Measurements from ENCODE around the gene VPS26B. TPM values are rescaled to one million over a fixed set of nuclear protein-coding genes. Genes with fewer than 3 reads are reported as not detected.

Gene VPS26B
- total and polyA plus RNA-seq, 2 donors (not counting 3 experiments of a cell fraction or from before 2014, with no cell fraction given): 40.2 to 53.1 TPM

DNA sequence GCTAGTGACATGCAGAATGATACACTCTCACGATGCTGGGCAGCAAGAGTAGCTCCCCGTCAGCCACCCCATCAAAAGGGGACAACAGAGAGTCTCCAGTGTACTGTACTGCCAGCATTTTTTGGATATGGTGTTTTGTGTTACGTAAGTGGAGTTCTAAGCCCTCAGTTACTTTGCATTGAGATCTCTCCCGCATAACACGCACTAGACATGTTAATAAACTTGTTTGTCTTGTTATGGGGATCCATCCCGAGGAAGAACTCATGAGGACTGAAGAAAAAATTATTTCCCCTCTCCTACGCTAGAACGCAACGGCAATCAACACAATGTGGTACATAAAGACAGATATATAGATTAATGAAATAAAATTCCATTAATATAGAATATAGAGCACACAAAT, 24.9 kb upstream of the VPS26B start:
- Histone ChIP-seq H2AFZ (ENCODE audit: low read depth, low read length) (no peak overlapping the region), H3K9ac (replicated peaks; ENCODE audit: extremely low read depth, insufficient read depth, low read length) (no peak overlapping the region), H3K4me2 (ENCODE audit: insufficient read depth, low read length) (no peak overlapping the region), H3K27me3 (ENCODE audit: control insufficient read depth in 2 of 2, insufficient read depth in 2 of 2, low read length in 2 of 2) (no peaks in the 10 kb centered on the region), H3K36me3 (ENCODE audit: control insufficient read depth in 2 of 2, extremely low read depth in 1 of 2, insufficient read depth in 2 of 2, low read length in 2 of 2) (peaks cover 0 to 8% of the 10 kb centered on the region in 2 experiments), H3K79me2 (ENCODE audit: control insufficient read depth, insufficient read depth, low read length) (no peaks in the 10 kb centered on the region), H3K9me1 (replicated peaks; ENCODE audit: control insufficient read depth, extremely low read depth, insufficient read depth, low read length) (no peaks in the 10 kb centered on the region), H3K27ac (ENCODE audit: insufficient read depth, low read depth, low read length) (no peak overlapping the region), H3K4me3 (replicated peaks in 1 of 3; ENCODE audit: insufficient read depth in 1 of 3, low read depth in 1 of 3, low read length in 3 of 3) (no peak overlapping the region), H3K9me3 (replicated peaks; ENCODE audit: control insufficient read depth, insufficient read depth, low read length) (no peaks in the 10 kb centered on the region), H4K20me1 (replicated peaks; ENCODE audit: control insufficient read depth, extremely low read depth, insufficient read depth, low read length) (no peaks in the 10 kb centered on the region), H3K4me1 (ENCODE audit: control insufficient read depth, extremely low read depth, insufficient read depth, low read length) (no peaks in the 10 kb centered on the region)
- FAIRE-seq (no peak), DNase-seq (ENCODE audit: low read depth, low spot score) (no peak)
- no peak for TF ChIP-seq MAX (IDR thresholded peaks at IDR 0.05; ENCODE audit: insufficient read depth, insufficient read length)
- no peak for TF ChIP-seq POLR2AphosphoS5 (IDR thresholded peaks at IDR 0.05; ENCODE audit: insufficient read depth, low read depth, low read length)
- TF ChIP-seq MYC (IDR thresholded peaks at IDR 0.05; ENCODE audit: low read depth, low read length): no peak
- TF ChIP-seq, protein P1, sequence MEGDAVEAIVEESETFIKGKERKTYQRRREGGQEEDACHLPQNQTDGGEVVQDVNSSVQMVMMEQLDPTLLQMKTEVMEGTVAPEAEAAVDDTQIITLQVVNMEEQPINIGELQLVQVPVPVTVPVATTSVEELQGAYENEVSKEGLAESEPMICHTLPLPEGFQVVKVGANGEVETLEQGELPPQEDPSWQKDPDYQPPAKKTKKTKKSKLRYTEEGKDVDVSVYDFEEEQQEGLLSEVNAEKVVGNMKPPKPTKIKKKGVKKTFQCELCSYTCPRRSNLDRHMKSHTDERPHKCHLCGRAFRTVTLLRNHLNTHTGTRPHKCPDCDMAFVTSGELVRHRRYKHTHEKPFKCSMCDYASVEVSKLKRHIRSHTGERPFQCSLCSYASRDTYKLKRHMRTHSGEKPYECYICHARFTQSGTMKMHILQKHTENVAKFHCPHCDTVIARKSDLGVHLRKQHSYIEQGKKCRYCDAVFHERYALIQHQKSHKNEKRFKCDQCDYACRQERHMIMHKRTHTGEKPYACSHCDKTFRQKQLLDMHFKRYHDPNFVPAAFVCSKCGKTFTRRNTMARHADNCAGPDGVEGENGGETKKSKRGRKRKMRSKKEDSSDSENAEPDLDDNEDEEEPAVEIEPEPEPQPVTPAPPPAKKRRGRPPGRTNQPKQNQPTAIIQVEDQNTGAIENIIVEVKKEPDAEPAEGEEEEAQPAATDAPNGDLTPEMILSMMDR (IDR thresholded peaks at IDR 0.05; ENCODE audit: extremely low read depth in 1 of 2, insufficient read depth in 1 of 2, low read depth in 1 of 2, low read length in 2 of 2): no peak
- BruUV-seq (replicated peaks): no TSS peak
- dilution Hi-C loops (cut with MboI; ENCODE audit: extremely low pct_ligation_motif_present, low sequenced_read_pairs): no loop called here
- CTCF ChIA-PET: interaction anchor here (0.8 to 1.4 kb wide), 3 partner anchors 9 to 12 kb away, joined by 3 to 4 read pairs (median 4); no protein-coding TSS in a partner anchor
- intact Hi-C loops (cut with micrococcal nuclease): no loop called here
- POLR2A ChIA-PET: interaction anchor here (0.5 kb wide), 1 partner anchor 12 kb away, joined by 3 read pairs; no protein-coding TSS in a partner anchor

GRCh38 chr11:134200688-134201087, 23.8 kb upstream of the VPS26B start:
- DNase-seq (ENCODE audit: low read depth, low spot score) (no peak), FAIRE-seq (no peak)
- no peak for TF ChIP-seq EZH2 (IDR thresholded peaks at IDR 0.05; ENCODE audit: borderline replicate concordance, low read depth, low read length, severe bottlenecking)
- TF ChIP-seq MAX (IDR thresholded peaks at IDR 0.05; ENCODE audit: insufficient read depth, insufficient read length): no peak
- no peak for TF ChIP-seq MYC (IDR thresholded peaks at IDR 0.05; ENCODE audit: low read depth, low read length)
- TF ChIP-seq, protein P1 (IDR thresholded peaks at IDR 0.05; ENCODE audit: extremely low read depth in 1 of 2, insufficient read depth in 1 of 2, low read depth in 1 of 2, low read length in 2 of 2): no peak
- no peak for TF ChIP-seq FOS (IDR thresholded peaks at IDR 0.05; ENCODE audit: borderline replicate concordance, insufficient read depth, low read length)
- TF ChIP-seq JUN (IDR thresholded peaks at IDR 0.05; ENCODE audit: borderline replicate concordance, insufficient read depth, insufficient read length, low read depth): no peak
- no peak for TF ChIP-seq GATA2 (IDR thresholded peaks at IDR 0.05; ENCODE audit: insufficient read depth, insufficient read length, low read depth, low read length)
- TF ChIP-seq POLR2A (IDR thresholded peaks at IDR 0.05; ENCODE audit: low read depth, low read length): no peak
- no peak for TF ChIP-seq POLR2AphosphoS5 (IDR thresholded peaks at IDR 0.05; ENCODE audit: insufficient read depth, low read depth, low read length)
- ChIA-PET CTCF (interaction anchor here (1.0 kb wide), 1 partner anchor 8 kb away, joined by 3 read pairs; no protein-coding TSS in a partner anchor), POLR2A (no interaction called here)
- dilution Hi-C loops (cut with MboI; ENCODE audit: extremely low pct_ligation_motif_present, low sequenced_read_pairs): no loop called here
- Histone ChIP-seq H3K9me1 (replicated peaks; ENCODE audit: control insufficient read depth, extremely low read depth, insufficient read depth, low read length) (no peaks in the 10 kb centered on the region), H3K27ac (ENCODE audit: insufficient read depth, low read depth, low read length) (no peak overlapping the region), H2AFZ (ENCODE audit: low read depth, low read length) (no peak overlapping the region), H3K9ac (replicated peaks; ENCODE audit: extremely low read depth, insufficient read depth, low read length) (no peak overlapping the region), H3K27me3 (ENCODE audit: control insufficient read depth in 2 of 2, insufficient read depth in 2 of 2, low read length in 2 of 2) (no peaks in the 10 kb centered on the region), H3K79me2 (ENCODE audit: control insufficient read depth, insufficient read depth, low read length) (no peaks in the 10 kb centered on the region), H4K20me1 (replicated peaks; ENCODE audit: control insufficient read depth, extremely low read depth, insufficient read depth, low read length) (no peaks in the 10 kb centered on the region), H3K4me3 (replicated peaks in 1 of 3; ENCODE audit: insufficient read depth in 1 of 3, low read depth in 1 of 3, low read length in 3 of 3) (no peak overlapping the region), H3K36me3 (ENCODE audit: control insufficient read depth in 2 of 2, extremely low read depth in 1 of 2, insufficient read depth in 2 of 2, low read length in 2 of 2) (peaks cover 0 to 8% of the 10 kb centered on the region in 2 experiments), H3K9me3 (replicated peaks; ENCODE audit: control insufficient read depth, insufficient read depth, low read length) (no peaks in the 10 kb centered on the region), H3K4me2 (ENCODE audit: insufficient read depth, low read length) (no peak overlapping the region), H3K4me1 (ENCODE audit: control insufficient read depth, extremely low read depth, insufficient read depth, low read length) (no peaks in the 10 kb centered on the region)
- intact Hi-C loops (cut with micrococcal nuclease): no loop called here
- no TSS peak for BruUV-seq (replicated peaks)
